HG03280 (cell line): Measurements from ENCODE around the gene VWA5A.
"Not testable (repeated sequence)": the region's sequence is repeated elsewhere in the genome, so short reads cannot be mapped to it uniquely, and the experiment has no call there.

Source experiments
- ATAC-seq: cut with Tn5 transposase; IDR thresholded peaks from one replicate; pipeline ENCODE4 v1.9.1; 2021; ENCODE audit warnings: mild to moderate bottlenecking, moderate library complexity; ENCODE audit not compliant: unreplicated experiment

The VWA5A gene

DNA sequence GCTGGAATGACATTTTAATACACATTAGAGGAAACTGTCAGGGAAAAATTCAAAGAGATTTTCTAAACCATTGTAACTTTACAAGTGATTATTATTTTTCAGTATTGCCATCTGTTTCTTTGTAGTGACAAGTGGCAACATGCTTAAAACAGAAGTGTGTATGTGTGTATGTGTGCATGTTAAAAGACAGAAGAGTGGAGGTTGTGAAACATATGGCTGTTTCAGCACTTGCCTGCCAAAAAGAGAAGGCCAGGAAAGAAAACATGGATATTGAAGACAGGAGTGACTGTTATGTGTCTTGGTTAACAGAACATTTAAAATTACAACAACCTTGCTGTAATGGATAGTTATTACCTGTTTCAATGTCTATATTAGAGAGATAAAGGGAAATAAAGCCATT, 24.3 kb upstream of the VWA5A start:
- ATAC-seq: no peak

DNA sequence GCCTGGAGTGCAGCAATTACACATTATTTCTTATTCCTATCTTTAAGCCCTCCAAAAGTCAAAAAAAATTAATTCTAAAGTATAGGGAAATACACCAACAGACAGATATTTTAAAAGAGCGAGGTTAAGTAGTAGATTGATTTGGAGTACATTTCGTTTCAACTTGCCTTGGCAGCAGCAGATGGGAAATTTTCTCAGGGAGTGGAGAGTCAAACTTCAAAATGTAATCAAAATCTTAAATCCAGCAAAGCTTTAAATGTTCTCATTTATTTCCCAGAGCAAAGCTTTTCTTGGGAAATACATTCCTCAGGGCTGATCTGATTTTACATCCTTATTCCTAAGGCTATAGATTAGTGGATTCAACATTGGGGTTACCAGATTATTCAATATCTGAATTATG, 21.9 kb upstream of the VWA5A start:
- no peak for ATAC-seq

GRCh38 chr11:124094731-124095130, 20.5 kb upstream of the VWA5A start:
- no peak for ATAC-seq

DNA sequence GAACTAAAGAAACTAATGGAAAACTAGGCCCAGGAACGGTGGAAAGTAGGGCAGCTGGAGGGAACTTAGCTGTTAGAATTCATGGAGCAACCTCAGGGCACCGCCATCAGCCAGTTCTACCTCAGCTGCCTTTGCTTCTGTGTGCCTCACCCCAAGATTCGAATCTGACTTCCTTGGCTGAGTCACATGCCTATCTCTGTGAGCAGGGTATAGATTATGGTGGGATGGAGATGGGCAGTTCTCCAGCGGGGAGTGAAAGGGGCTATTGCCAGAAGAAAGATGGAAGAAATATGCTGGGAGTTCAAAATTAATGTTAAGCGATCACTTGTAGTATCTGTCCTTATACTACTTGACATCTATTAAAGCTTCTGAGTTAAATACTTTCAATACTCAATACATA, 18.9 kb upstream of the VWA5A start:
- no peak for ATAC-seq

- ATAC-seq: no peak
These were observed 17.1 kb upstream of the VWA5A start for GRCh38 chr11:124098141-124098540.

DNA sequence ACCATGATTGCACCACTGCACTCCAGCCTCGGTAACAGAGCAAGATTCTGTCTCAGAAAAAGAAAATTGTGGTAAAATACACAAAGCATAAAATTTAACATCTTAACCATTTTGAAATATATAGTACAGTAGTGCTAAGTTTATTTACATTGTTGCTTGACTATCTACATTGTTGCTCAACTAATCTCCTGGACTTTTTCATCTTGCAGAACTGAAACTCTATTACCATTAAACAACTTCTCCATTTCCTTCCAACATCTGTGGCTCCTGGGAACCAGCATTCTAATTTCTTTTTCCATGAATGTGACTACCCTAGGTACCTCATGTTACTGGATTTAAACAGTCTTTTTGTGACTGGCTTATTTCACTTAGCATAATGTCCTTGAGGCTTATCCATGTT, 13.5 kb upstream of the VWA5A start:
- no peak for ATAC-seq

DNA sequence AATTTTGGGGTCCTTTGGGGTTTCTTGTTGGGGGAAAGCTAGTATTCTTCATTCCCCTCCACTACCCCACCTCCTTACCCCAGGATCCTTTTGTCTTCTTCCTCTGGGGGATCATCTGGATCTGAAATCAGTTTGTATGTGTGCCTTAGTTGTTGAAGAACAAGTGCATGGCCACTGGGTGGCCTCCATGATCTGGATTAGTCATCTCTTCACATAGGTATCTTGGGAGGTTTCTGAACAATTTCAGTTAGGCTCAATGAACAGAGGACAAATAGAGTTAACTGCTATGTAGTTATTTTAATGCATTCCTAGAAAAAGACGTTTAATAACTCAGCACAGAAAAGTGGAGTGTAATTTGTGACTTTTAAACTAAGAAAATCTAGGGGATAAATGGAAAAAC, 7.1 kb upstream of the VWA5A start:
- peak; percentile 56 for ATAC-seq

DNA sequence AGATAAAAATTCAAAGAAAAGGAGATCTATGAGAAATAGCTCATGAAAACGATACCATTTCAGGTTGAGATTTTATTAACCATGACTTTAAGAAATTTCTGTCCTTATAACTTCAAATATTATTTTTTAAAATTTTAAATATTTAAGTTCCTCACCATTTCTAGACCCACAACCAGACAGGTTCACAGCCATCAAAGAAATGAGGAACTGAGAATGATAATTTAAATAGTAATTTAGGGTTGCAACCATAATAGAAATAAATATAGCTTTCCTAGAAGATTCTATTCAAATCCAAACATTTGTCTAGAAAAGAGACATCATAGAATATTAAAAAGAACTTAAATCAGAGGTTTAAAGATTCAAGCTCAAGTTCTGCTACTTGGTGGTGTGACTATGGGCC, 5.9 kb upstream of the VWA5A start:
- no peak for ATAC-seq

DNA sequence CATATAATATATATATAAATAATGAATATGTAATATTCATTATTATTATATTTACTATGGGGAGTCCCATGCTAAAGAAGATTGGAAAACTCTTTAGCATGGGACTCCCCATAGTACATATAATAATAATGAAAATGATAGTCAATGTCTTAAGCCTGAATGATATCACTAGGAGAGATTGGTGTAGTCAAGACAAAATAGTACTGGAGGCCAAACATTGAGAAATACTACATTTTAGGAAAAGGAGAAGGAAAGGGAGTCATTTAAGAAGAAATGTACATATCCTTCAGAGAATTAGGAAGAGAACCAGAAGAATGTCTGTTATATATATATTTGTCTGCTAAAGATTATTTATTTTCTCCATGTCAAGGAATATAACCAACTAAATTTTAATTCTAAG, 5.0 kb upstream of the VWA5A start:
- ATAC-seq: no peak

- ATAC-seq: no peak
These were observed 1.4 kb upstream of the VWA5A start for GRCh38 chr11:124113890-124114289.

DNA sequence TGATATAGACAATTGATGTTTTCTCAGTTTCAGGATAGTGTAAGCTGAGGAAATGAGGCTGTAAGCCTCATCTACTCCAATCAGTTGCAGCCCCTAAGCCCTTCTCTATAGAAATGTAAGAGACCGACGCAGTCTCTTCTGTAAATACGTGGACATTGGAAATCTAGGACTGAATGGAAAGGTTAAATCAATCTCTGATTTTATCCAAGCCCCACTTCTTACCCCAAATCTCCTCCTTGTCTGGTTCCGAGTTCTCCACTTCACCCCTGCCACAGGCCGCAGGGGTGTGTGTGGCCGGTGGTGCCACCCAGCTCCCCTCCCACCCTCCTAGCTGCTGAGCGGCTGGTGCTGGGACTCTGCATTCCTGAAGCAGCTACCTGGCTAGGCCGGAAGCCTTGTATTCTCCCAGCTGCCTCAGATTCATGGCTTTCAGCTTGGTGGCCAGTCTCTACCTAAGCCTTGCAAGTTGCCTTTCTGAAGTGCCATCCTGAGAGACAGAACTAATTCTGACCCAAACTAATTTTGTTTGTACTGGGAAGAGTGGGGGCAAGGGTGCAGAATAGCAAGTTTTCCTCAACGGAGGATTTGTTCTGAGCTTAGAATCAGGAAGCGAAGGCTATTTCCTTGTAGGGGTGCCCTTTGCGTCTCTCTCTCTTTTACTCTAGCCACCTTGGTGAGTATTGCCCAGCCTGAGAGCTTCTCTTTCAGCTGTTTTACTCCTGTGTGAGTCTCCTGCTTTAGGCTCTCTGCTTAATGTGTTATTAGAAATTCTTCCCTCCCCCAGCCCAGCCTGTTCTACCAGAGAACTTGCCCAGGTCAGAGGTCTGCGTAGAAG, 749 bp downstream of the VWA5A start:
- peak; percentile 15 for ATAC-seq

GRCh38 chr11:124119103-124119502, 3.9 kb downstream of the VWA5A start:
- no peak for ATAC-seq

DNA sequence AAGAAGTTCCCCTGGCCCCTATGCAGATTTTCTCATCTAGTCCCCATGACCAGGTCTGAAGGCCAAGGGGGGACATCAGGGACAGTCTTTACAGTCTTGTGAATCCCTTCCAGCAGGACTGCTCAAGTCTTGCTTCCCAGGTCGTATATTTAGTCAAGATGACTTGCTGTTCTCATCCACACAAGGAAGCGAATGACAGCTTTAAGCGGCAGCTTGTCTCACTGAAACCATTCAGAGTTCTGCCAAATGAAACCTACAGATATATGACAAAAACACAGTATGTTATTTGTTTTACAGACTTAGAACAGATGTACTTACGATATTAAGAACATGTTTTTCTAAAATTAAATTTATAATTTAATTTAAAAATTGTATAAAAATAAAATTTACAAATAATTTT, 5.6 kb downstream of the VWA5A start:
- ATAC-seq: no peak

- no peak for ATAC-seq
These were observed 6.9 kb downstream of the VWA5A start for GRCh38 chr11:124122123-124122522.

GRCh38 chr11:124123622-124124021, 8.4 kb downstream of the VWA5A start:
- no peak for ATAC-seq

DNA sequence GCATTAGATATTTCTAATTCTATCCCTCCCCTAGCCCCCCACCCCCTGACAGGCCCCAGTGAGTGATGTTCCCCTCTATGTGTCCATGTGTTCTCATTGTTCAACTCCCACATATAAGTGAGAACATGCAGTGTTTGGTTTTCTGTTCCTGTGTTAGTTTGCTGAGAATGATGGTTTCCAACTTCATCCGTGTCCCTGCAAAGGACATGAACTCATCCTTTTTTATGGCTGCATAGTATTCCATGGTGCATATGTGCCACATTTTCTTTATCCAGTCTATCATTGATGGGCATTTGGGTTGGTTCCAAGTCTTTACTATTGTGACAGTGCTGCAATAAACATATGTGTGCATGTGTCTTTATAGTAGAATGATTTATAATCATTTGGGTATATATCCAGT, 11.9 kb downstream of the VWA5A start:
- ATAC-seq: not testable (repeated sequence)

DNA sequence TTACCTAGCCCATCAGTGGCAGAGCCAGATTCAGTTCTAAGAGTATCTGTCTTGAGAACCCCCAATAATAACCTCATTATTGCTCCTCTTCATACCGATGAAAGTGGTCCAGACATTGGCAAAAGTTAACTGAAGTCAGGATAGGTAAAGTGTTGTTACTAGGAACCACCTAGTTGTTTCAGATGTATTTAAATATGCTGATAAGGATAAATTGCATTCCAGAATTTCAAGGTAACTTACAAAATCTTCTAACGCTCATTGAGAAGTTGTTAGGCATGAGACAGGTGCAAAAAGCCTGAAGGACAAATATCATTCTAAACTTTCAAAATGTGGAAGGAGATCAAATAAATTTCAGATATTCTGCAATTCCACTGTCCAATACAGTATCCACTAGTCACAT, 27.8 kb downstream of the VWA5A start:
- ATAC-seq: no peak

DNA sequence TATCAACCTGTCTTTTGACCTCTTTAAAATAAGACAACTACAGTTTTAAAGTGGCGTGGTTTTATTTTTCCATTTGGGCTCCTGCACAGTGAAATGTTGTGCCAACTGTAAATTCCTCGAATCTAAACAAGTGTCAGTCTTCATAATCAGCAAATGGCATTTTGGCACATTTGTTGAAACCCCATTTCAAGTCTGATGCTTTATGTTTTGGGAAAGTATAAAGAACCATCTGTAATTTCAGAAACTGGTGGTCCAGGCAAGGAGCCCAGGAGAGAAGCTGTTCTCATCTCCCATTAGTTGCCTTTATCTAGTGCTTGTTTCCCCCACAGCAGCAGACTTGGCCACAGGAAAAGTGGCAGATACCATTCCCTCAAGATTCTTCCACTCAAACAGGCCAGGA, 32.7 kb downstream of the VWA5A start:
- no peak for ATAC-seq

DNA sequence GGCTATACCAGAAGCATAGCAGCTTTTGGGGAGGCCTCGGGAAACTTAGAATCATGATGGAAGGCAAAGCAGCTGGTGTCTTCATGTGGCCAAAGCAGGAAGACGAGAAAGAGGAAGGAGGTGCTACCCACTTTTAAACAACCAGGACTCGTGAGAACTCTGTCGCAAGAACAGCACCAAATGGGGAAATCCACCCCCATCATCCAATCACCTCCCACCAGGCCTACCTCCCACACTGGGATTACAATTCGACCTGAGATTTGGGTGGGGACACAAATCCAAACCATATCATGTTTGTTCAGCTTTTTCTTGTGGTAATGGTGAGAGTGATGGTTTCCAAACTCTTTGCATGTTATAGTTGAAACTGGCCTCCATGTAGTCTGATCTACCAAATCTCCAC, 35.4 kb downstream of the VWA5A start:
- no peak for ATAC-seq

DNA sequence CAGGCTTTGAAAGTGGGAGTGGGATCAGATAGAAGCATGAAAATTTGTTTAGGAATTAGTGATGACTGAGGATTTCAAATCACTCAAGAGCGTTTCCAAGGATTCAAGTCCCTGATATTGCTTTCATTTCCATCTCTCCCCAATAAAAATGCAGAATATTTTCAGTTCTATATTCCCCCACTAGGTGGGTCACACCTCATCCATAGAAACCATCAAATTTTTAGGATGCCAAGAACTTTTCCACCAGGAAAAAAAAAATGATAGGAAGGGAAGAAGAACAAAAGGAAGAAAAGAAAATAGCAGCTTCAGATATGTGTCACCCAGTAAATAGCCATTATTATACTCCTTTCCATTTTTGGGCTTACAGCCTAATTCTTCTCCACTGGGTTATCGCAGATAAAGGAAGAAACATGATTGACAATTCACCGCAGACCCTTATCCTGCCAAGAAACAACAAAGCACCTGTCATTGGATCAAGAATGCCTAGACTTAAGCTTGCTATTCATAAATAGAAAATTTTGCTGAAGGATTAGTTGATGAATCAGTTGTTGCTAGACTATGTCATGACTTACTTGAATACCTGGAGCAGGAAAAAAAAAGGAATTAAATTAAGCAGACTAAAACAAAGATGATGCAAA, 37.6 kb downstream of the VWA5A start:
- ATAC-seq: no peak

GRCh38 chr11:124153821-124154220, 38.6 kb downstream of the VWA5A start:
- ATAC-seq: no peak

GRCh38 chr11:124159481-124159880, 44.2 kb downstream of the VWA5A start:
- no peak for ATAC-seq

GRCh38 chr11:124160986-124161385, 45.7 kb downstream of the VWA5A start:
- no peak for ATAC-seq
